NOMO-1 treated with DMSO at 0.1 percent for 48 hours (cell line): ENCODE data around the gene RNASE8.

Experiments used
- DNase-seq: peaks from one replicate; lab custom pipeline; 2025; ENCODE audit not compliant: unreplicated experiment; lab: John Stamatoyannopoulos, UW

RNASE8 gene

GRCh38 chr14:21103411-21103709, 45.7 kb downstream of the RNASE8 start:
- DNase-seq, result no peak

DNA sequence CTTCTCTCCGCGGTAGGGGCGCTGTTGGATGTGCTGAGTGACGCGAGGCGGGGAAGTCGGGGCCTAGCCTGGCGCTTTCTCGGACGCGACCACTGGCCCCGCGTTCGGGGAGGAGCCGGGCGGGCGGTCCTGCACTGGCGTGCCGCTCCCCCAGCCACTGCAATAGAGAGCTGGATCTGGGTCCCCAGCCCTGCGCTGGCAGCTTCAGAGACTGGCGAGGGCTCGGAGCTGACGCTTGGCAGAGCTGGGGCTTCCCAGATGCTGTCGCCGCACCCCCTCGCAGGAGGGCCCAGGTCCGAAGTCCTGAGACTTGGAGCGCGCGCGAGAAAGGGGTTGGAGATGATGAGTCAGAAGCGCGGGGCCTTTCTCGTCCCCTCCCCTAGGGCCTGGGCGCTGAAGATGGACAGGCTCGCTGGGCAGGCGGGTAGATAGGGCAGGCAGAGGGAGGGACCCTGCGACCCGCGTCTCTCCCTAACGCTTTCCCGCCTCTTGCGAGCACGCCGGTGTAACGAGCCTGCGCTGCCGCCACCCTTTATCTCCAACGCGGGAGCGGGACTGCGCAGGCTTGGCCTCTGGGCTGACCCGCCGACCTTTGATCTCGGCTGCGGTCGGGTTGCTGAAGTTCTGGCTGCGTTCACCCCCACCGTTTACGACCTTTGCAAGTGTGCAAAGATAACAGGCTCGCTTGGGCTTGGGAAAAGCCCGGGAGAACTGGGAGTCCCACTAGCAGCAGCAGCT, 46.3 kb downstream of the RNASE8 start:
- peak; percentile 98 for DNase-seq

- peak; percentile 67 for DNase-seq
Observed at GRCh38 chr14:21104448-21105060, 46.9 kb downstream of the RNASE8 start.

- DNase-seq, result no peak
Observed at GRCh38 chr14:21105095-21105494, 47.5 kb downstream of the RNASE8 start.

GRCh38 chr14:21106176-21106497, 48.5 kb downstream of the RNASE8 start:
- peak; percentile 47 for DNase-seq

DNA sequence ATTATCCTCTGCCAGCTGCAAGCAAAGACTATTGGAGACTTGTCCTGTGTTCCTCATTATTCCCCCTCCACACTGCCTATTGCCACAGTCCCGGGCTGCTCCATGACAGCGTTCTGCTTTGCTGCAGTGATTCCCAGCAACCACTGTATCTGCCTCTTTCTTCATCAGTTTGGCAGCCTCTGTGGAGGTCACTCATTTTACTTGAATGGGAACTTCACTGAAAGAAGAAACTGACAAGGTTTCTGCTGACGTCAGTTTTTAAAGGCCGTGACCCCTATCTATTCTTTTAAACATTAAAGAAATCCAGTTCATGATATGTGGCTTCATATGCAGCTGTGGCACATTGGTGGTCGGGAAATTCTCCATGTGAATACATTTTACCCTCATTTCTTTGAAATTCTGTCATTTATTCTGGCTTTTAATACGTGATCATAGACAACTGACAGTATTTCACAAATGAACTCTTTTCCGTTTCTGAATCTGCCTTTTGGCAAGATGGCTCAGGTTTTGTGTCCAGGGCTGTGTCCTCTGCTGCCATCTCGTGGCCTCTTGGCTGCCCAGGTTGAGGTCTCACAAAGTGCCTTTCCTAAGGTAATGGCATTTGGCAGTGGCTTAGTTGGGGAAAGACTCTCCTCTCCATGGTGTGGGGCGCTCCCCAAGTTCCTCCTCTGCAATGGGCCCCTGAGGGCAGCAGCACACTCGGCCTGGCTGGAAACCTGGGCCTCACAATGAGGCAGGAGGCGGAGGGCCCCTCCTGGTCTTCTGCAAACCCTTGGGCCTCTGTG, 49.1 kb downstream of the RNASE8 start:
- peak; percentile 84 for DNase-seq

DNA sequence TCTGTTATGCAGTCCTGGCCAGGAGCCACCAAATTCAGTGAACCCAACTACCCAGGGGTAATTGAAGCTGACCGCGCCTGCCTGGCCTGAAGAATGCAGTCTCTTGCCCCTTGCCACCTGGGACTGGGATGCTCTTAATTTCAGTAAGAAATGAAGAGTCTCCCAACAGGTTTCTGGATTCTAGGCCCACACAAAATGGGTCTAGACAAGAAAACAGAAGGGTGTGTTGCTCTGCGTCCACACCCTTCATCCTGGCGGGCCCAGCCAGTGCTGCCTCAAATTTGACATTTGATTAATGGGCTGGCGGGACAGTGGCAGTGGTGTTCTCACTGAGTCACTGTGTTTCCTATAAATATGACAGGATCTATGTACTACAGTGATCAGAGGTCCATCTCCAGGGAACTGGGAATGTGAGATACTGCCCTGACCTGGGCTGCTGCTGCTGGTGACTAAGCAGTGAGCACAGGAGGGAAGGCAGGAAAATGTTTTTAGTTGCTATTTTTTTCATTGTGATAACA, 49.7 kb downstream of the RNASE8 start:
- DNase-seq, result no peak
